Lower leg skin (tissue), 4 donors: ENCODE measurements around the gene RETREG3. TPM values are rescaled to one million over a fixed set of nuclear protein-coding genes. Genes with fewer than 3 reads are reported as not detected.

Experiments
- DNase-seq, 2 donors: peaks; one replicate each; pipeline ENCODE4 v3.0.0-alpha.2; 2019; ENCODE audit warnings: low spot score in 2 of 2
- H3K4me3 ChIP-seq: fragments of 200-600 bp; sonication (generic); 2 replicates; pipeline ENCODE4 v1.5.1; 2017; ENCODE audit warnings: mild to moderate bottlenecking, low read depth; ENCODE audit not compliant: poor library complexity, severe bottlenecking
- CTCF ChIP-seq, 3 donors: fragments of 450-650 bp; IDR thresholded peaks; one replicate each; pipeline ENCODE4 v1.5.1; 2016; ENCODE audit warnings: antibody characterized with exemption in 3 of 3, mild to moderate bottlenecking in 3 of 3, moderate library complexity in 2 of 3
- POLR2A ChIP-seq, 2 donors: fragments of 450-650 bp; IDR thresholded peaks; one replicate each; pipeline ENCODE4 v1.6.1; 2016 to 2017; ENCODE audit warnings: antibody characterized with exemption in 2 of 2, mild to moderate bottlenecking in 1 of 2, moderate library complexity in 1 of 2
- WGBS, 2 donors: methylation state at CpG; one replicate each; pipeline ENCODE4 v1.1.5; 2018; 5-methylcytosine and 5-hydroxymethylcytosine counted together
- intact Hi-C: fragments of 100-400 bp; cut with DNase I; formaldehyde crosslinking; loops from one replicate; pipeline ENCODE4 v1.15.0; 2023; ENCODE audit warnings: low total_unique reads
- total RNA-seq, 4 donors: library from RNA; depleted of rRNA; stranded (reverse); fragments of >200 nt; gene quantifications; one replicate each; pipeline ENCODE4 v1.1.0, GENCODE V29; 2016

Gene RETREG3
- total RNA-seq, result 100 to 1,000 TPM in 1 of 4 donors, 10 to 100 TPM in 3; 69.4 to 106 (median 84.3) TPM

GRCh38 chr17:42609182-42609813 is at the start of gene RETREG3, which contains the start of gene TUBG1:
Gene RETREG3 (minus strand): TSS chr17:42609374. CDS start chr17:42609324, 50 bp downstream.
Gene TUBG1 (plus strand): TSS chr17:42609683. CDS start chr17:42609738, 55 bp downstream.
- peak within 1 kb of the TSS; percentile 98 for H3K4me3 ChIP-seq
- peak; percentile 97 to 99 for DNase-seq
- intact Hi-C loops, result loop anchor here (2.0 kb wide), 1 partner anchor 68 kb away; the partner anchor contains the start of gene PLEKHH3
- TF ChIP-seq POLR2A (IDR thresholded peaks at IDR 0.05) (peak in 1 of 2 donors; percentile 86), CTCF (IDR thresholded peaks at IDR 0.05) (no peak)
- WGBS, 2 donors, result 0% methylated on average over 4 to 43 of the region's 66 CpGs

- 85 to 91% methylated on average over 9 of the region's 9 CpGs for WGBS, 2 donors
- H3K4me3 ChIP-seq, result no peak overlapping the region
- intact Hi-C loops, result no loop called here
- TF ChIP-seq POLR2A (IDR thresholded peaks at IDR 0.05) (no peak), CTCF (IDR thresholded peaks at IDR 0.05) (no peak)
- no peak for DNase-seq
These were observed 48.8 kb upstream of the RETREG3 start for GRCh38 chr17:42657824-42658588.

- DNase-seq, result no peak
- TF ChIP-seq POLR2A (IDR thresholded peaks at IDR 0.05) (no peak), CTCF (IDR thresholded peaks at IDR 0.05) (no peak)
- intact Hi-C loops, result no loop called here
- no peak overlapping the region for H3K4me3 ChIP-seq
- 76 to 77% methylated on average over 2 of the region's 2 CpGs for WGBS, 2 donors
These were observed 46.4 kb upstream of the RETREG3 start for GRCh38 chr17:42655528-42655927.

- H3K4me3 ChIP-seq, result no peak overlapping the region
- TF ChIP-seq CTCF (IDR thresholded peaks at IDR 0.05), result no peak
- no peak for TF ChIP-seq POLR2A (IDR thresholded peaks at IDR 0.05)
- intact Hi-C loops, result no loop called here
- 24 to 26% methylated on average over 42 of the region's 42 CpGs for WGBS, 2 donors
- peak; percentile 49 to 88 for DNase-seq
These were observed 44.3 kb upstream of the RETREG3 start for GRCh38 chr17:42653179-42654124.

- TF ChIP-seq CTCF (IDR thresholded peaks at IDR 0.05), result no peak
- TF ChIP-seq POLR2A (IDR thresholded peaks at IDR 0.05), result no peak
- intact Hi-C loops, result no loop called here
- H3K4me3 ChIP-seq, result no peak overlapping the region
- WGBS, 2 donors, result 75 to 84% methylated on average over 4 of the region's 4 CpGs
- DNase-seq, result no peak
These were observed 42.2 kb upstream of the RETREG3 start for GRCh38 chr17:42651392-42651791.
